ENCODE results near the gene SNAPC2.
"Not testable (repeated sequence)": the region's sequence is repeated elsewhere in the genome, so short reads cannot be mapped to it uniquely, and the experiment has no call there.

SNAPC2 gene

DNA sequence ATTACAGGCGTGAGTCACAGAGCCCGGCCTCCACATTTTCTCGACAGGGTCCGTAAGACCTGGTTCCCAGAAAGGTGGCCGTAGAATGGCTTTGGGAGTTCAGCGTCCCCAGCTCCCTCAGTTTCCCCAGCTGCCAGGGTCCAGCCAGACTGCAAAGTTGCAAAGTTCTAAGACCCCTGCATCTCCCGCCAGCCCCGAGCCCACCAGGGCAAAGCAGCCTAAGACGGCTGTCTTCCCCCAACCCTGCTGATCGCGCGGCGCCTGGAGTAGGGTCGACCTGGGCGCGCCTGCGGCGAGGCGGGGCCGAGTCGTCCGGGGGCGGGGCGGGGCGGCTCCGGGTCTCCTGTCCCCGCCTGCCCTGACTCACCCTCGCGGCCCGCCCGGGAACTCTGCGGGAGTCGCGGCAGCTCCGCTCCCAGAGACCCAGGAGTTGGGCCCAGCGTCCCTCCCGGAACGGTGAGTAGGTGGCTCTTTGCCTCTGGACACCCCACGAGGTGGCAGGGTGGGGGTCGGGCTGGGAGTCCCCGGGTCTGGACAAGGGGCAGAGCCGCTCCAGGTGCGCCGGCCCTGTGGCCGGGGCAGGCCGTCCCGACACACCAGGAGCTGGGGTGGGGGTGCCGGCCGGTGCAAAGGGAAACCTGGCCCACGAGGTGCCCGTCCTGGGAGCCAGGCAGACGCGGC, 31.9 kb upstream of the SNAPC2 start, which contains the start of gene LRRC8E:
LRRC8E (plus strand) TSS at position 366 of the 681 bp plus-strand sequence. CDS start 7,094 bp downstream, outside the sequence.
- Histone ChIP-seq H3K27me3 (ENCODE audit: insufficient read depth, low read depth) (peaks cover 61% of the 10 kb centered on the region), H3K36me3 (ENCODE audit: insufficient read depth) (no peaks in the 10 kb centered on the region), H3K4me1 (ENCODE audit: low read depth, poor library complexity, severe bottlenecking) (no peaks in the 10 kb centered on the region), H3K4me3 (IDR thresholded peaks at IDR 0.05; ENCODE audit: insufficient read depth, low read depth, low read length) (no peak within 1 kb of the TSS), H4K20me1 (ENCODE audit: insufficient read depth) (no peaks in the 10 kb centered on the region), H3K27ac (no peak within 1 kb of the TSS), H3K79me2 (ENCODE audit: insufficient read depth, low read depth) (no peaks in the 10 kb centered on the region), H2AFZ (ENCODE audit: low read depth) (no peak within 1 kb of the TSS), H3K4me2 (no peak within 1 kb of the TSS), H3K9ac (no peak within 1 kb of the TSS)
- TF ChIP-seq, protein P1, sequence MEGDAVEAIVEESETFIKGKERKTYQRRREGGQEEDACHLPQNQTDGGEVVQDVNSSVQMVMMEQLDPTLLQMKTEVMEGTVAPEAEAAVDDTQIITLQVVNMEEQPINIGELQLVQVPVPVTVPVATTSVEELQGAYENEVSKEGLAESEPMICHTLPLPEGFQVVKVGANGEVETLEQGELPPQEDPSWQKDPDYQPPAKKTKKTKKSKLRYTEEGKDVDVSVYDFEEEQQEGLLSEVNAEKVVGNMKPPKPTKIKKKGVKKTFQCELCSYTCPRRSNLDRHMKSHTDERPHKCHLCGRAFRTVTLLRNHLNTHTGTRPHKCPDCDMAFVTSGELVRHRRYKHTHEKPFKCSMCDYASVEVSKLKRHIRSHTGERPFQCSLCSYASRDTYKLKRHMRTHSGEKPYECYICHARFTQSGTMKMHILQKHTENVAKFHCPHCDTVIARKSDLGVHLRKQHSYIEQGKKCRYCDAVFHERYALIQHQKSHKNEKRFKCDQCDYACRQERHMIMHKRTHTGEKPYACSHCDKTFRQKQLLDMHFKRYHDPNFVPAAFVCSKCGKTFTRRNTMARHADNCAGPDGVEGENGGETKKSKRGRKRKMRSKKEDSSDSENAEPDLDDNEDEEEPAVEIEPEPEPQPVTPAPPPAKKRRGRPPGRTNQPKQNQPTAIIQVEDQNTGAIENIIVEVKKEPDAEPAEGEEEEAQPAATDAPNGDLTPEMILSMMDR (conservative IDR thresholded peaks at IDR 0.05; ENCODE audit: low read depth, low read length), result no peak

DNA sequence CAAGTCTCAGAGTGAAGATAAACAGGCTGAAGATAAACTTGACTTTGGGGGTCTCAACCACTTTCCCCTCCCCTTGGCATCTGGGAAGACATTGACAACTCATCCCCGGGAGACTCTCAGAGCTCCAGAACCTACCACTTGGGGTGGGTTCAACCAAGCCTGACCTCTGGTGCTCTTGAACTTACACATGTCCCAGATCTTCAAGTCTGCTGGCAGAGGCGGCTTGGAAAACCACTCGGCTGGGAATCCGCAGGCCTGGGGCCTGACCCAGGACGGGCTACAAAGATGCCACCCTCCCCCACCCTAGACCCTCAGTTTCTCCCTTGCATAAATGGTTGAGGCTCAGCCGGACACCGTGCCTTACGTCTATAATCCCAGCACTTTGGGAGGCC, 31.3 kb upstream of the SNAPC2 start:
- TF ChIP-seq, protein P1 (conservative IDR thresholded peaks at IDR 0.05; ENCODE audit: low read depth, low read length), result no peak
- Histone ChIP-seq H4K20me1 (ENCODE audit: insufficient read depth) (no peaks in the 10 kb centered on the region), H3K9ac (no peak overlapping the region), H3K4me2 (no peak overlapping the region), H3K36me3 (ENCODE audit: insufficient read depth) (no peaks in the 10 kb centered on the region), H3K4me3 (IDR thresholded peaks at IDR 0.05; ENCODE audit: insufficient read depth, low read depth, low read length) (no peak overlapping the region), H3K79me2 (ENCODE audit: insufficient read depth, low read depth) (no peaks in the 10 kb centered on the region), H2AFZ (ENCODE audit: low read depth) (no peak overlapping the region), H3K27ac (no peak overlapping the region), H3K4me1 (ENCODE audit: low read depth, poor library complexity, severe bottlenecking) (no peaks in the 10 kb centered on the region), H3K27me3 (ENCODE audit: insufficient read depth, low read depth) (peaks cover 62% of the 10 kb centered on the region)

DNA sequence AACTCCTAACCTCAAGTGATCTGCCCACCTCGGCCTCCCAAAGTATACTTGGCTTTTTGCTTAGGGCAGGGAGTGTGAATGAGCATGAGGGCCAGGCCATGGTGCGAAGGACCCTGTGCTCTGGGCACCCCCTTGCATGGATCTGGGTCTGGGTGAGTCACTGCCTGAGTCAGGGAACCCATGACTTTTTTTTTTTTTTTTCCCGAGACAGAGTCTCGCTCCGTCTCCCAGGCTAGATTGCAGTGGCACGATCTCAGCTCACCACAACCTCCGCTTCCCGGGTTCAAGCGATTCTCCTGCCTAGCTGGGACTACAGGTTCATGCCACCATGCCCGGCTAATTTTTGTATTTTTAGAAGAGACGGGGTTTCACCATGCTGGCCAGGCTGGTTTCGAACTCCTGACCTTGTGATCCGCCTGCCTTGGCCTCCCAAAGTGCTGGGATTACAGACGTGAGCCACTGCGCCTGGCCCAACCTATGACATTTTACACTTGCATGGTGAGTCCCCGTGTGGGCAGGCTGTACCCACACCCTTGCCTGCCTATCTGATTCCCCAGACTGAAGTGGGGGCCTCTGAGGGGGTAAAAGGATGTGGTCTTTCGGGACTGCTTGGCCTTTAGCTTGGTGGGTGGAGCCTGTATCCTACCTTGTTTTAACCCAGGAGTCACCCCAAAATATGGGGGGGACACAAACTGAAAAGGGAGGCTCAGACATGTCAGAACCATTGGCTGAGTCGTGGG, 26.6 kb upstream of the SNAPC2 start:
- not testable (repeated sequence) for H3K4me2 ChIP-seq; H3K27ac ChIP-seq; H3K36me3 ChIP-seq (ENCODE audit: insufficient read depth); H3K9ac ChIP-seq; H3K4me3 ChIP-seq (IDR thresholded peaks at IDR 0.05; ENCODE audit: insufficient read depth, low read depth, low read length); H4K20me1 ChIP-seq (ENCODE audit: insufficient read depth); H3K79me2 ChIP-seq (ENCODE audit: insufficient read depth, low read depth); H3K4me1 ChIP-seq (ENCODE audit: low read depth, poor library complexity, severe bottlenecking); H2AFZ ChIP-seq (ENCODE audit: low read depth)
- peaks cover 39% of the 10 kb centered on the region for H3K27me3 ChIP-seq (ENCODE audit: insufficient read depth, low read depth)

DNA sequence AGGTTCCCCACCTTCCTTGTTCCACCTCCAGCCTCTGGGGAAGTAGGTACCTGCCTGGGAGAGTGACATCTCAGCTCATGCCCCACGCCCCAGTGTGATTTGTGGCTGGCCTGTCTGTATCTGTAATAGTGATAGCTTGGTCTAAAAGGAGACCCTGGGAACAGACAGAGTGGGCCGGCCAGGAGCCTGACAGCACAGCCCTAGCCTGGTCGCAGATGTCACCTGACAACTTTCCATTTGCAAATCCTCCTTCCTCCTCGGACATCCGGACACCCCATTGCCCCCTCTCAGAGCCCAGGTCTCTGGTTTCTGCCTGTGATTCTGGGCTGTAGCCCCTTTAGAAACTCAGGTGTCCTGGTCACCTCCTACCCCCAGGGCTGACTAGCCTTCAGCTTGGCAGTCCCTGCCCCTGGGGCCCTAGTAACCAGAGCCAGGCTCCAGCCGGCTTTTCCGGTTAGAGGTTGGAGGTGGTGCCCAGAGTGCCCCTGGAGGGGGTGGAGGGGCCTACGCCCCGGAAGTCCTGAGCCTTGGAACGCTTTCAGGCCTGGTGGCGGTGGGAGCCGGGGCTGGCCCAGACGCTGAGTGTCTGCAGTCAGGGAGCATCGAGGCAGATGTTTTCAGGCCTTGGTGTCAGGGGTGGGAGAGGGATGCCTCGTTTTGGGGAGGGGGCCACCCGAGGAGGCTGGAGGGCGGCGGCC, 25.4 kb upstream of the SNAPC2 start:
- Histone ChIP-seq H3K36me3 (ENCODE audit: insufficient read depth) (no peaks in the 10 kb centered on the region), H3K4me1 (ENCODE audit: low read depth, poor library complexity, severe bottlenecking) (no peaks in the 10 kb centered on the region), H3K79me2 (ENCODE audit: insufficient read depth, low read depth) (no peaks in the 10 kb centered on the region), H4K20me1 (ENCODE audit: insufficient read depth) (no peaks in the 10 kb centered on the region), H3K9ac (no peak overlapping the region), H3K27me3 (ENCODE audit: insufficient read depth, low read depth) (peaks cover 29% of the 10 kb centered on the region), H3K27ac (no peak overlapping the region), H3K4me3 (IDR thresholded peaks at IDR 0.05; ENCODE audit: insufficient read depth, low read depth, low read length) (no peak overlapping the region), H2AFZ (ENCODE audit: low read depth) (no peak overlapping the region), H3K4me2 (no peak overlapping the region)
- TF ChIP-seq, protein P1 (conservative IDR thresholded peaks at IDR 0.05; ENCODE audit: low read depth, low read length), result no peak
